Fibroblast of skin of right biceps (primary cell): ENCODE results near the gene TTC34.
A peak's percentile ranks its signal among the peaks of the same experiment; 100 is the strongest.

Experiments
- DNase-seq: peaks from one replicate; pipeline ENCODE4 v3.0.0-alpha.2; 2013

TTC34 gene

GRCh38 chr1:2587860-2588571 is 213.5 kb downstream of the TTC34 start:
- no peak for DNase-seq

DNA sequence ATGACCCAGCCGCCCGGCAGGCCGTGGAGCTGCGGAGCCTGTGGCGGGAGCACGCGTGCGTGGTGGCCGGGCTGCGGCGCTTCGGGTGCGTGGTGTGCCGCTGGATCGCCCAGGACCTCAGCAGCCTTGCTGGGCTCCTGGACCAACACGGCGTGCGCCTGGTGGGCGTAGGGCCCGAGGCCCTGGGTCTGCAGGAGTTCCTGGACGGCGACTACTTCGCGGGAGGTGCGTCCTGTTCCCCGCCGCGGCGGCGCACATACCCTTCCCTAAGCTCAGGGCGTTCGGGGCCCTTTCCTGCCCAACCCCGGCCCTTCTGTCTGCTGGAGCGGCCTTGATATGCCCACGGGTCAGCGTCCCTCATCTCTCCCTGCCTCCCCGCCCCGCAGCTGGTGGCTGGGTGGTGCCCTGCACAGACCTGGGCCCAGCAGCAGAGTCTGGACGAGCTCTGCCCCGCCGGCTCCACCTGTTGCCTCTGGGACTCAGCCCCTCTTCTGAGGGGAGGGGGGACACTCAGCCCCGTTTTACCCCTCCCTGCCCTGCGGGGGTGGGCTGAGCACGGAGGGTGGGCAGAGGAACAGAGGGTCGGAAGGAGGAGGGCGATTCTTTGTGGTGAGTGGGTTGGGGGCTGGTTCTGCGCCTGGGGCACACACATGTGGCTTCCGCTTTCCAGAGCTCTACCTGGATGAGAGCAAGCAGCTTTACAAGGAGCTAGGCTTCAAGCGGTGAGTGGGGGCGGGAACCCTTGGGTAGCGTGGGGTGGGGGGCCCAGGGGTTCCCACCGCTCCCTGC is 214.2 kb downstream of the TTC34 start:
- DNase-seq: peak; percentile 15

GRCh38 chr1:2586154-2587070 is 215.1 kb downstream of the TTC34 start, which contains the start of gene PRXL2B:
TSS of gene PRXL2B (plus strand) at chr1:2586777. CDS start at chr1:2586886, 109 bp downstream.
- DNase-seq: peak; percentile 99
